ENCODE data around the gene SIRT3.

Gene SIRT3

GRCh38 chr11:235609-235996 lies 539 bp downstream of the SIRT3 start:
- TF ChIP-seq, protein P1, sequence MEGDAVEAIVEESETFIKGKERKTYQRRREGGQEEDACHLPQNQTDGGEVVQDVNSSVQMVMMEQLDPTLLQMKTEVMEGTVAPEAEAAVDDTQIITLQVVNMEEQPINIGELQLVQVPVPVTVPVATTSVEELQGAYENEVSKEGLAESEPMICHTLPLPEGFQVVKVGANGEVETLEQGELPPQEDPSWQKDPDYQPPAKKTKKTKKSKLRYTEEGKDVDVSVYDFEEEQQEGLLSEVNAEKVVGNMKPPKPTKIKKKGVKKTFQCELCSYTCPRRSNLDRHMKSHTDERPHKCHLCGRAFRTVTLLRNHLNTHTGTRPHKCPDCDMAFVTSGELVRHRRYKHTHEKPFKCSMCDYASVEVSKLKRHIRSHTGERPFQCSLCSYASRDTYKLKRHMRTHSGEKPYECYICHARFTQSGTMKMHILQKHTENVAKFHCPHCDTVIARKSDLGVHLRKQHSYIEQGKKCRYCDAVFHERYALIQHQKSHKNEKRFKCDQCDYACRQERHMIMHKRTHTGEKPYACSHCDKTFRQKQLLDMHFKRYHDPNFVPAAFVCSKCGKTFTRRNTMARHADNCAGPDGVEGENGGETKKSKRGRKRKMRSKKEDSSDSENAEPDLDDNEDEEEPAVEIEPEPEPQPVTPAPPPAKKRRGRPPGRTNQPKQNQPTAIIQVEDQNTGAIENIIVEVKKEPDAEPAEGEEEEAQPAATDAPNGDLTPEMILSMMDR (IDR thresholded peaks at IDR 0.05; ENCODE audit: low read depth, low read length), result no peak
- peak overlapping the region; percentile 89 for H3K4me3 ChIP-seq (ENCODE audit: low read depth, low read length)

GRCh38 chr11:235180-235579 lies 962 bp downstream of the SIRT3 start:
- TF ChIP-seq, protein P1 (IDR thresholded peaks at IDR 0.05; ENCODE audit: low read depth, low read length), result no peak
- H3K4me3 ChIP-seq (ENCODE audit: low read depth, low read length), result peak overlapping the region; percentile 89

DNA sequence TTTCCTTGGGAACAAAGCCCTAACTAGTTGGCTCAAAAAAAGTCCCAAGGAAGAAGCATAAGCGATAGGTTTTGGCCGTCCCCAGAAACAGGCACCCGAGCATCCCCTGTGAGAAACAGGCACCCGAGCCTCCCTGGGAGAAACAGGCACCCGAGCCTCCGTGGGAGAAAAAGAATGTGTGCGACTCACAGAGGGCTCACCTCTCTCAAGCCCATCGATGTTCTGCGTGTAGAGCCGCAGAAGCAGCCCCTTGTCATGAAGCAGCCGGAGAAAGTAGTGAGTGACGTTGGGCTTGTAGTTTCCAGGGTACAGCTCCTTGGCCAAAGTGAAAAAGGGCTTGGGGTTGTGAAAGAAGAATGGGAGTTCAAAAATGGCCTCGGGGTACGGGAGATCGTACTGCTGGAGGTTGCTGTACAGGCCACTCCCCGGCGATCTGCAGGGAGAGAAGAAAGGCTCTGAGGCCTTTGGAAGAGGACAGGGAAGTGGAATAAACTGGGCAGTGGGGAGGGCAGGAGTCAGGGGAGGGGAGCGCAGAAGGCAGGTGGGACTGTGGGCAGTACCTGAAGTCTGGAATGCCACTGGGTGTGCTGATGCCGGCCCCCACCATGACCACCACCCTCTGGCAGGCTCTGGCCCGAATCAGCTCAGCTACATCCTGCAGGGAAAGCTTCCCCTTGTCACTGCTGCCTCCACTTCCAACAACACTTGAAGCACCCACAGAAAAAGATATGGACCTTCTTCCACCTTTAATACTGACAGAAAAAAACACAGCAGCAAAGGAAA lies 3.2 kb downstream of the SIRT3 start:
- H3K4me3 ChIP-seq (ENCODE audit: low read depth, low read length), result no peak overlapping the region
- TF ChIP-seq, protein P1 (IDR thresholded peaks at IDR 0.05; ENCODE audit: low read depth, low read length), result no peak

DNA sequence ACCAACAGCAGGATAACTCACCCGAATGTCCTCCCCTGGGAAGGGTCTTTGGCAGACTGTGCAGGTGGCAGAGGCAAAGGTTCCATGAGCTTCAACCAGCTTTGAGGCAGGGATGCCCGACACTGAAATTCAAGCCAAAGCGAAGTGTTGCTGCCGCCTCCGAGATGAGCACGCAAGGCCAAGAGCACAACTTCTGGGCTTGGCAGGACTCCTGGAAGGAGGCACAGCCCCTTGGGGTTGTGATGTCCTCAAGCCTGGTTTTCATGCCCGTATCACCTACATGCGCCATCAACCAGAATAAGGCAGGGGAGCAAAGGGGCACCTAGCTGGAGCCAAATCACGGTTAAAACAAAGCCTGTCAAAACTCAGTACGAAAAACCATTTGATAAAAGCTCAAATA lies 5.7 kb downstream of the SIRT3 start:
- TF ChIP-seq, protein P1 (IDR thresholded peaks at IDR 0.05; ENCODE audit: low read depth, low read length), result no peak
- H3K4me3 ChIP-seq (ENCODE audit: low read depth, low read length), result no peak overlapping the region

GRCh38 chr11:227824-228379 lies 8.2 kb downstream of the SIRT3 start:
- H3K4me3 ChIP-seq (ENCODE audit: low read depth, low read length), result no peak overlapping the region
- TF ChIP-seq, protein P1 (IDR thresholded peaks at IDR 0.05; ENCODE audit: low read depth, low read length), result no peak

DNA sequence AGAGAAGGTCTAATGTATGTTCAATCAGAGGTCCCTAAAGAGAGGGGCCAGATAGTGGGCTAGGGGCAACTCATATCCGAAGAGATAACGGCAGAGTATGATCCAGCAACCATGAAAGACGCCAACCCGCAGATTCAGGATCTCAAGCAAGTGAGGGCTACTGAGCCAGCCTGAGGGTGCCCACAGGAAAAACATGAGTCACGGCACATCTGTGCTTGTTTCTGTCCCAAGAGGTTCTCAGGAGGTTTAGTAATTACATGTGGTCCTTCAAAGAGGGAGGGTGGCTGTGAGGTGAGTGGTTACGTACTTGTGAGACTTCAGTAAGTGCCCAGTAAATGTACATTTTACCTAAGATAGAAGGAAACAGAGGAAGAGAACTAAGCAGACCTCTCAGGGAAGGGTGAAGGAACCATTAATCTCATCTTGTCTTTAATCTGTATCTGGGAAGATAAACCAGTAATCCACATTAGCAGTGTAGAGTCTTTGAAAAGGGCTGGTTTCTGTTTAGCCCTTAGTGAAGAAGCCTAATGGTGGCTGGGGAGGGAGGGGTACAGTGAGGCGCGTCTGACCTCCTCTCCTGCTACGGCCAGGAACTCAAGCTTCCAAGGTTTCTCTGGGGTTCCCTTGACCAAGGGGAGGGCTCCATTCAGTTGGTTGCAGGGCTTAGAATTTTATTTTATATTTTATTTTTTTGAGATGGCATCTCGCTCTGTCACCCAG lies 10.2 kb downstream of the SIRT3 start:
- no peak overlapping the region for H3K4me3 ChIP-seq (ENCODE audit: low read depth, low read length)
- TF ChIP-seq, protein P1 (IDR thresholded peaks at IDR 0.05; ENCODE audit: low read depth, low read length), result no peak

- H3K4me3 ChIP-seq (ENCODE audit: low read depth, low read length), result no peak overlapping the region
- TF ChIP-seq, protein P1 (IDR thresholded peaks at IDR 0.05; ENCODE audit: low read depth, low read length), result no peak
Observed at GRCh38 chr11:224424-224823, 11.7 kb downstream of the SIRT3 start.
